GM23338 (cell line): ENCODE measurements around the gene FGF8. TPM values are rescaled to one million over a fixed set of nuclear protein-coding genes. Genes with fewer than 3 reads are reported as not detected.

Experiments used
- ATAC-seq: fragments of 200-7000 bp; cut with Tn5 transposase; 3 replicates; pipeline ENCODE4 v1.9.1; 2020
- DNase-seq: peaks from one replicate; pipeline ENCODE4 v3.0.0-alpha.2; 2015; ENCODE audit warnings: low spot score
- H2AFZ ChIP-seq: fragments of 200-600 bp; sonication (generic); 2 replicates; pipeline ENCODE4 v1.8.0; 2016; ENCODE audit warnings: antibody characterized with exemption, mild to moderate bottlenecking, moderate library complexity
- H3F3A ChIP-seq: fragments of 200-600 bp; sonication (generic); replicated peaks from 2 replicates; pipeline ENCODE4 v1.8.0; 2017; ENCODE audit warnings: antibody characterized with exemption, mixed run types, low read depth
- H3K27ac ChIP-seq: fragments of 200-600 bp; sonication (generic); 2 replicates; pipeline ENCODE4 v1.6.1; 2016; ENCODE audit warnings: low read depth
- H3K27me3 ChIP-seq: fragments of 200-600 bp; sonication (generic); 2 replicates; pipeline ENCODE4 v1.8.0; 2016; ENCODE audit warnings: mild to moderate bottlenecking, mixed run types, moderate library complexity; ENCODE audit not compliant: insufficient read depth
- H3K36me3 ChIP-seq: fragments of 200-600 bp; sonication (generic); 2 replicates; pipeline ENCODE4 v1.8.0; 2016; ENCODE audit warnings: mild to moderate bottlenecking; ENCODE audit not compliant: insufficient read depth
- H3K4me1 ChIP-seq: fragments of 200-600 bp; sonication (generic); 2 replicates; pipeline ENCODE4 v1.8.0; 2016; ENCODE audit warnings: mild to moderate bottlenecking, moderate library complexity; ENCODE audit not compliant: insufficient read depth
- H3K4me2 ChIP-seq: fragments of 200-600 bp; sonication (generic); 2 replicates; pipeline ENCODE4 v1.7.1; 2017; ENCODE audit warnings: mixed run types
- H3K4me3 ChIP-seq: fragments of 200-600 bp; sonication (generic); 2 replicates; pipeline ENCODE4 v1.6.1; 2016; ENCODE audit warnings: mixed run types
- H3K79me2 ChIP-seq: fragments of 200-600 bp; sonication (generic); replicated peaks from 2 replicates; pipeline ENCODE4 v1.8.0; 2017; ENCODE audit warnings: mild to moderate bottlenecking; ENCODE audit not compliant: insufficient read depth
- H3K9me2 ChIP-seq: fragments of 200-600 bp; sonication (generic); 2 replicates; pipeline ENCODE4 v1.8.0; 2017; ENCODE audit not compliant: insufficient read depth
- H4K20me1 ChIP-seq: fragments of 200-600 bp; sonication (generic); replicated peaks from 2 replicates; pipeline ENCODE4 v1.8.0; 2017; ENCODE audit warnings: mild to moderate bottlenecking; ENCODE audit not compliant: insufficient read depth
- H3K27ac Mint-ChIP-seq: 2 replicates; pipeline ENCODE4 v1.8.0; 2020; ENCODE audit warnings: inconsistent platforms, mild to moderate bottlenecking, moderate library complexity, mixed read lengths
- H3K27me3 Mint-ChIP-seq: 3 replicates; pipeline ENCODE4 v1.8.0; 2022; ENCODE audit warnings: low read depth, mild to moderate bottlenecking, moderate library complexity, mixed read lengths, inconsistent platforms; ENCODE audit not compliant: insufficient read depth, poor library complexity
- H3K36me3 Mint-ChIP-seq: 3 replicates; pipeline ENCODE4 v1.8.0; 2021; ENCODE audit warnings: low read depth, mild to moderate bottlenecking, inconsistent platforms, moderate library complexity, mixed read lengths
- H3K4me1 Mint-ChIP-seq: 3 replicates; pipeline ENCODE4 v1.8.0; 2020; ENCODE audit warnings: mild to moderate bottlenecking, inconsistent platforms, mixed read lengths
- H3K4me3 Mint-ChIP-seq: 3 replicates; pipeline ENCODE4 v1.8.0; 2021; ENCODE audit warnings: moderate library complexity, mild to moderate bottlenecking, inconsistent platforms, mixed read lengths
- H3K9me3 Mint-ChIP-seq: 3 replicates; pipeline ENCODE4 v1.8.0; 2020; ENCODE audit warnings: moderate library complexity, mild to moderate bottlenecking, inconsistent platforms, mixed read lengths
- CREB1 ChIP-seq: fragments of 250-450 bp; sonication (Bioruptor Pico); IDR thresholded peaks from 2 replicates; pipeline ENCODE4 v1.5.0; 2020; ENCODE audit warnings: low read depth, mild to moderate bottlenecking, moderate library complexity
- EZH2 ChIP-seq: fragments of 200-600 bp; sonication (generic); IDR thresholded peaks from one replicate; pipeline ENCODE4 v1.8.0; 2017; ENCODE audit warnings: antibody characterized with exemption, mild to moderate bottlenecking, low read depth; ENCODE audit not compliant: unreplicated experiment
- EZH2phosphoT487 ChIP-seq: fragments of 200-600 bp; sonication (generic); IDR thresholded peaks from one replicate; pipeline ENCODE4 v1.8.1; 2018; ENCODE audit warnings: antibody characterized with exemption; ENCODE audit not compliant: unreplicated experiment
- JUNB ChIP-seq: IDR thresholded peaks from one replicate; pipeline ENCODE4 v1.6.1; 2016; ENCODE audit warnings: antibody characterized with exemption; ENCODE audit not compliant: unreplicated experiment
- NANOG ChIP-seq: IDR thresholded peaks from 2 replicates; pipeline ENCODE4 v1.6.1; 2016; ENCODE audit warnings: antibody characterized with exemption, borderline replicate concordance
- POLR2AphosphoS5 ChIP-seq: IDR thresholded peaks from 2 replicates; pipeline ENCODE4 v1.6.1; 2016; ENCODE audit warnings: antibody characterized with exemption, low read depth
- STAT1 ChIP-seq: IDR thresholded peaks from one replicate; pipeline ENCODE4 v1.6.1; 2016; ENCODE audit warnings: antibody characterized with exemption; ENCODE audit not compliant: unreplicated experiment
- ZNF114 ChIP-seq: fragments of 250-450 bp; sonication (Bioruptor Pico); IDR thresholded peaks from 2 replicates; pipeline ENCODE4 v1.5.0; 2020; ENCODE audit warnings: mild to moderate bottlenecking, moderate library complexity
- ZNF331 ChIP-seq: fragments of 250-450 bp; sonication (Bioruptor Pico); IDR thresholded peaks from 2 replicates; pipeline ENCODE4 v1.5.0; 2020; ENCODE audit warnings: low read depth, mild to moderate bottlenecking, moderate library complexity
- polyA plus RNA-seq: library from polyadenylated mRNA; unstranded; fragments of >200 nt; fragmentation: Nextera tagmentation; extraction: Ambion mirVana; gene quantifications from 2 replicates; pipeline ENCODE4 v1.2.1, GENCODE V29; 2016
- total RNA-seq: library from RNA; depleted of rRNA; stranded (reverse); fragments of >200 nt; shearing (Covaris generic); gene quantifications from 2 replicates; pipeline ENCODE4 v1.2.3, GENCODE V29; 2014
- TF ChIP-seq, protein P1 (sequence below): IDR thresholded peaks from 2 replicates; pipeline ENCODE4 v1.6.1; 2016; ENCODE audit warnings: antibody characterized with exemption
- TF ChIP-seq, protein P2 (sequence below), 2 experiments: fragments of 200-600 bp in 1 of 2; sonication (generic) in 1 of 2; conservative IDR thresholded peaks; 2 replicates each; pipeline versions ENCODE4 v1.5.1 to v1.6.1; 2016 to 2017; ENCODE audit warnings: antibody characterized with exemption in 2 of 2, low read depth in 2 of 2, mild to moderate bottlenecking in 2 of 2, moderate library complexity in 1 of 2
- TF ChIP-seq, protein P3 (sequence below): IDR thresholded peaks from one replicate; pipeline ENCODE4 v1.6.1; 2018; ENCODE audit warnings: antibody characterized with exemption; ENCODE audit not compliant: unreplicated experiment
- TF ChIP-seq, protein P4 (sequence below): fragments of 250-450 bp; sonication (Bioruptor Pico); IDR thresholded peaks from 2 replicates; pipeline ENCODE4 v1.5.0; 2020; ENCODE audit warnings: mild to moderate bottlenecking, moderate library complexity

Gene FGF8
- total and polyA plus RNA-seq, 2 experiments from 2014 or later: 1.6 to 6.2 TPM

DNA sequence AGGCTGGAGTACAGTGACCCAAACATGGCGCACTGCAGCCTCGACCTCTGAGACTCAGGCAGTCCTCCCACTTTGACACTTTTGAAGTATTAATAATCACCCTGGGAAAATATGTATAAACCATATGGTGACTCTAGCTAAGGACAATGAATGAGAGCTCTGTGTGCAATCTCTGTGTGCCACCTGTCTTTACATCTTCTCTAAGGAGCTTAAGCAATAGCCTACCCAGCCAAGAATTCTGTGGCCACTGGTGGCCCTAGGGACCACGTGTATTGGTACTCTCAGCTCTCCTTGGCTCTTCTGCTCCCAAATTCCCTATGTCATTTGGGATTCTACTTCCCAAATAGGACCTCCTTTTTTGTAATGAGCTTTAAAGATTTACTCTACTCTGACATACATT, 23.7 kb downstream of the FGF8 start:
- Histone ChIP-seq H3K79me2 (no peaks in the 10 kb centered on the region), H3K27ac (no peak overlapping the region), H3K4me2 (no peak overlapping the region), H3F3A (no peaks in the 10 kb centered on the region), H3K9me2 (no peaks in the 10 kb centered on the region), H3K4me3 (no peak overlapping the region), H3K4me1 (no peaks in the 10 kb centered on the region; the same call in 1 of the 2 replicates), H2AFZ (no peak overlapping the region), H3K36me3 (no peaks in the 10 kb centered on the region), H4K20me1 (no peaks in the 10 kb centered on the region), H3K27me3 (no peaks in the 10 kb centered on the region)
- ATAC-seq (no peak), DNase-seq (no peak)
- Mint-ChIP-seq H3K36me3 (no peaks in the 10 kb centered on the region), H3K27me3 (peaks cover 3% of the 10 kb centered on the region), H3K27ac (no peak overlapping the region), H3K4me1 (peaks cover 15% of the 10 kb centered on the region), H3K9me3 (no peaks in the 10 kb centered on the region), H3K4me3 (no peak overlapping the region)
- TF ChIP-seq STAT1: no peak
- no peak for TF ChIP-seq JUNB
- TF ChIP-seq NANOG: no peak
- TF ChIP-seq EZH2: no peak
- no peak for TF ChIP-seq POLR2AphosphoS5
- no peak for TF ChIP-seq CREB1
- TF ChIP-seq, protein P1, sequence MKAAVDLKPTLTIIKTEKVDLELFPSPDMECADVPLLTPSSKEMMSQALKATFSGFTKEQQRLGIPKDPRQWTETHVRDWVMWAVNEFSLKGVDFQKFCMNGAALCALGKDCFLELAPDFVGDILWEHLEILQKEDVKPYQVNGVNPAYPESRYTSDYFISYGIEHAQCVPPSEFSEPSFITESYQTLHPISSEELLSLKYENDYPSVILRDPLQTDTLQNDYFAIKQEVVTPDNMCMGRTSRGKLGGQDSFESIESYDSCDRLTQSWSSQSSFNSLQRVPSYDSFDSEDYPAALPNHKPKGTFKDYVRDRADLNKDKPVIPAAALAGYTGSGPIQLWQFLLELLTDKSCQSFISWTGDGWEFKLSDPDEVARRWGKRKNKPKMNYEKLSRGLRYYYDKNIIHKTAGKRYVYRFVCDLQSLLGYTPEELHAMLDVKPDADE: no peak
- TF ChIP-seq, protein P2, sequence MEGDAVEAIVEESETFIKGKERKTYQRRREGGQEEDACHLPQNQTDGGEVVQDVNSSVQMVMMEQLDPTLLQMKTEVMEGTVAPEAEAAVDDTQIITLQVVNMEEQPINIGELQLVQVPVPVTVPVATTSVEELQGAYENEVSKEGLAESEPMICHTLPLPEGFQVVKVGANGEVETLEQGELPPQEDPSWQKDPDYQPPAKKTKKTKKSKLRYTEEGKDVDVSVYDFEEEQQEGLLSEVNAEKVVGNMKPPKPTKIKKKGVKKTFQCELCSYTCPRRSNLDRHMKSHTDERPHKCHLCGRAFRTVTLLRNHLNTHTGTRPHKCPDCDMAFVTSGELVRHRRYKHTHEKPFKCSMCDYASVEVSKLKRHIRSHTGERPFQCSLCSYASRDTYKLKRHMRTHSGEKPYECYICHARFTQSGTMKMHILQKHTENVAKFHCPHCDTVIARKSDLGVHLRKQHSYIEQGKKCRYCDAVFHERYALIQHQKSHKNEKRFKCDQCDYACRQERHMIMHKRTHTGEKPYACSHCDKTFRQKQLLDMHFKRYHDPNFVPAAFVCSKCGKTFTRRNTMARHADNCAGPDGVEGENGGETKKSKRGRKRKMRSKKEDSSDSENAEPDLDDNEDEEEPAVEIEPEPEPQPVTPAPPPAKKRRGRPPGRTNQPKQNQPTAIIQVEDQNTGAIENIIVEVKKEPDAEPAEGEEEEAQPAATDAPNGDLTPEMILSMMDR (conservative IDR thresholded peaks at IDR 0.05; ENCODE audit: low read depth in 2 of 2): no peak
- TF ChIP-seq, protein P3, sequence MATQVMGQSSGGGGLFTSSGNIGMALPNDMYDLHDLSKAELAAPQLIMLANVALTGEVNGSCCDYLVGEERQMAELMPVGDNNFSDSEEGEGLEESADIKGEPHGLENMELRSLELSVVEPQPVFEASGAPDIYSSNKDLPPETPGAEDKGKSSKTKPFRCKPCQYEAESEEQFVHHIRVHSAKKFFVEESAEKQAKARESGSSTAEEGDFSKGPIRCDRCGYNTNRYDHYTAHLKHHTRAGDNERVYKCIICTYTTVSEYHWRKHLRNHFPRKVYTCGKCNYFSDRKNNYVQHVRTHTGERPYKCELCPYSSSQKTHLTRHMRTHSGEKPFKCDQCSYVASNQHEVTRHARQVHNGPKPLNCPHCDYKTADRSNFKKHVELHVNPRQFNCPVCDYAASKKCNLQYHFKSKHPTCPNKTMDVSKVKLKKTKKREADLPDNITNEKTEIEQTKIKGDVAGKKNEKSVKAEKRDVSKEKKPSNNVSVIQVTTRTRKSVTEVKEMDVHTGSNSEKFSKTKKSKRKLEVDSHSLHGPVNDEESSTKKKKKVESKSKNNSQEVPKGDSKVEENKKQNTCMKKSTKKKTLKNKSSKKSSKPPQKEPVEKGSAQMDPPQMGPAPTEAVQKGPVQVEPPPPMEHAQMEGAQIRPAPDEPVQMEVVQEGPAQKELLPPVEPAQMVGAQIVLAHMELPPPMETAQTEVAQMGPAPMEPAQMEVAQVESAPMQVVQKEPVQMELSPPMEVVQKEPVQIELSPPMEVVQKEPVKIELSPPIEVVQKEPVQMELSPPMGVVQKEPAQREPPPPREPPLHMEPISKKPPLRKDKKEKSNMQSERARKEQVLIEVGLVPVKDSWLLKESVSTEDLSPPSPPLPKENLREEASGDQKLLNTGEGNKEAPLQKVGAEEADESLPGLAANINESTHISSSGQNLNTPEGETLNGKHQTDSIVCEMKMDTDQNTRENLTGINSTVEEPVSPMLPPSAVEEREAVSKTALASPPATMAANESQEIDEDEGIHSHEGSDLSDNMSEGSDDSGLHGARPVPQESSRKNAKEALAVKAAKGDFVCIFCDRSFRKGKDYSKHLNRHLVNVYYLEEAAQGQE: no peak
- no peak for TF ChIP-seq ZNF114 (CRISPR knock-in tag)
- no peak for TF ChIP-seq EZH2phosphoT487
- TF ChIP-seq, protein P4, sequence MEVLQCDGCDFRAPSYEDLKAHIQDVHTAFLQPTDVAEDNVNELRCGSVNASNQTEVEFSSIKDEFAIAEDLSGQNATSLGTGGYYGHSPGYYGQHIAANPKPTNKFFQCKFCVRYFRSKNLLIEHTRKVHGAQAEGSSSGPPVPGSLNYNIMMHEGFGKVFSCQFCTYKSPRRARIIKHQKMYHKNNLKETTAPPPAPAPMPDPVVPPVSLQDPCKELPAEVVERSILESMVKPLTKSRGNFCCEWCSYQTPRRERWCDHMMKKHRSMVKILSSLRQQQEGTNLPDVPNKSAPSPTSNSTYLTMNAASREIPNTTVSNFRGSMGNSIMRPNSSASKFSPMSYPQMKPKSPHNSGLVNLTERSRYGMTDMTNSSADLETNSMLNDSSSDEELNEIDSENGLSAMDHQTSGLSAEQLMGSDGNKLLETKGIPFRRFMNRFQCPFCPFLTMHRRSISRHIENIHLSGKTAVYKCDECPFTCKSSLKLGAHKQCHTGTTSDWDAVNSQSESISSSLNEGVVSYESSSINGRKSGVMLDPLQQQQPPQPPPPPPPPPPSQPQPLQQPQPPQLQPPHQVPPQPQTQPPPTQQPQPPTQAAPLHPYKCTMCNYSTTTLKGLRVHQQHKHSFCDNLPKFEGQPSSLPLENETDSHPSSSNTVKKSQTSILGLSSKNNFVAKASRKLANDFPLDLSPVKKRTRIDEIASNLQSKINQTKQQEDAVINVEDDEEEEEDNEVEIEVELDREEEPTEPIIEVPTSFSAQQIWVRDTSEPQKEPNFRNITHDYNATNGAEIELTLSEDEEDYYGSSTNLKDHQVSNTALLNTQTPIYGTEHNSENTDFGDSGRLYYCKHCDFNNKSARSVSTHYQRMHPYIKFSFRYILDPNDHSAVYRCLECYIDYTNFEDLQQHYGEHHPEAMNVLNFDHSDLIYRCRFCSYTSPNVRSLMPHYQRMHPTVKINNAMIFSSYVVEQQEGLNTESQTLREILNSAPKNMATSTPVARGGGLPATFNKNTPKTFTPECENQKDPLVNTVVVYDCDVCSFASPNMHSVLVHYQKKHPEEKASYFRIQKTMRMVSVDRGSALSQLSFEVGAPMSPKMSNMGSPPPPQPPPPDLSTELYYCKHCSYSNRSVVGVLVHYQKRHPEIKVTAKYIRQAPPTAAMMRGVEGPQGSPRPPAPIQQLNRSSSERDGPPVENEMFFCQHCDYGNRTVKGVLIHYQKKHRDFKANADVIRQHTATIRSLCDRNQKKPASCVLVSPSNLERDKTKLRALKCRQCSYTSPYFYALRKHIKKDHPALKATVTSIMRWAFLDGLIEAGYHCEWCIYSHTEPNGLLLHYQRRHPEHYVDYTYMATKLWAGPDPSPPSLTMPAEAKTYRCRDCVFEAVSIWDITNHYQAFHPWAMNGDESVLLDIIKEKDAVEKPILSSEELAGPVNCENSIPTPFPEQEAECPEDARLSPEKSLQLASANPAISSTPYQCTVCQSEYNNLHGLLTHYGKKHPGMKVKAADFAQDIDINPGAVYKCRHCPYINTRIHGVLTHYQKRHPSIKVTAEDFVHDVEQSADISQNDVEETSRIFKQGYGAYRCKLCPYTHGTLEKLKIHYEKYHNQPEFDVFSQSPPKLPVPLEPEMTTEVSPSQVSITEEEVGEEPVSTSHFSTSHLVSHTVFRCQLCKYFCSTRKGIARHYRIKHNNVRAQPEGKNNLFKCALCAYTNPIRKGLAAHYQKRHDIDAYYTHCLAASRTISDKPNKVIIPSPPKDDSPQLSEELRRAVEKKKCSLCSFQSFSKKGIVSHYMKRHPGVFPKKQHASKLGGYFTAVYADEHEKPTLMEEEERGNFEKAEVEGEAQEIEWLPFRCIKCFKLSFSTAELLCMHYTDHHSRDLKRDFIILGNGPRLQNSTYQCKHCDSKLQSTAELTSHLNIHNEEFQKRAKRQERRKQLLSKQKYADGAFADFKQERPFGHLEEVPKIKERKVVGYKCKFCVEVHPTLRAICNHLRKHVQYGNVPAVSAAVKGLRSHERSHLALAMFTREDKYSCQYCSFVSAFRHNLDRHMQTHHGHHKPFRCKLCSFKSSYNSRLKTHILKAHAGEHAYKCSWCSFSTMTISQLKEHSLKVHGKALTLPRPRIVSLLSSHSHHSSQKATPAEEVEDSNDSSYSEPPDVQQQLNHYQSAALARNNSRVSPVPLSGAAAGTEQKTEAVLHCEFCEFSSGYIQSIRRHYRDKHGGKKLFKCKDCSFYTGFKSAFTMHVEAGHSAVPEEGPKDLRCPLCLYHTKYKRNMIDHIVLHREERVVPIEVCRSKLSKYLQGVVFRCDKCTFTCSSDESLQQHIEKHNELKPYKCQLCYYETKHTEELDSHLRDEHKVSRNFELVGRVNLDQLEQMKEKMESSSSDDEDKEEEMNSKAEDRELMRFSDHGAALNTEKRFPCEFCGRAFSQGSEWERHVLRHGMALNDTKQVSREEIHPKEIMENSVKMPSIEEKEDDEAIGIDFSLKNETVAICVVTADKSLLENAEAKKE (CRISPR knock-in tag): no peak
- TF ChIP-seq ZNF331 (CRISPR knock-in tag): no peak
